Measurements from ENCODE around the gene ATG16L1.

GRCh38 chr2:233218836-233219235 lies 32.6 kb upstream of the ATG16L1 start:
- TF ChIP-seq CTCF (tag by site-specific recombination; IDR thresholded peaks at IDR 0.05) (no peak), ZNF514 (tag by site-specific recombination; IDR thresholded peaks at IDR 0.05) (no peak)

Measured in HEK293 (cell line).